NCI-H226 (cell line): ENCODE measurements around the gene BTF3L4.
"Not testable (repeated sequence)": the region's sequence is repeated elsewhere in the genome, so short reads cannot be mapped to it uniquely, and the experiment has no call there.

Experiments
- DNase-seq: peaks from one replicate; pipeline ENCODE4 v3.0.0-alpha.2; 2015

The BTF3L4 gene

GRCh38 chr1:52056163-52056936 is at the start of gene BTF3L4:
Gene BTF3L4, plus strand, starts transcription at chr1:52056295. Its CDS starts 3,553 bp downstream, at chr1:52059848.
- DNase-seq: peak; percentile 93

GRCh38 chr1:52007215-52008002 is 48.7 kb upstream of the BTF3L4 start:
- DNase-seq: no peak

- no peak for DNase-seq
Observed at GRCh38 chr1:52008071-52008809, 47.9 kb upstream of the BTF3L4 start.

GRCh38 chr1:52022133-52022532 is 34.0 kb upstream of the BTF3L4 start:
- no peak for DNase-seq

- no peak for DNase-seq
Observed at GRCh38 chr1:52026278-52026677, 29.8 kb upstream of the BTF3L4 start.

- no peak for DNase-seq
Observed at GRCh38 chr1:52028328-52028727, 27.8 kb upstream of the BTF3L4 start.

- DNase-seq: not testable (repeated sequence)
Observed at GRCh38 chr1:52028839-52029238, 27.3 kb upstream of the BTF3L4 start.

GRCh38 chr1:52032124-52032784 is 23.8 kb upstream of the BTF3L4 start:
- no peak for DNase-seq

GRCh38 chr1:52032785-52033131 is 23.3 kb upstream of the BTF3L4 start:
- no peak for DNase-seq

GRCh38 chr1:52033190-52034049 is 22.7 kb upstream of the BTF3L4 start, which contains the start of gene KTI12:
Gene KTI12, minus strand, starts transcription at chr1:52033810. Its CDS starts 49 bp downstream, at chr1:52033761.
- DNase-seq: peak; percentile 90

- no peak for DNase-seq
Observed at GRCh38 chr1:52034050-52034384, 22.1 kb upstream of the BTF3L4 start.

- no peak for DNase-seq
Observed at GRCh38 chr1:52037402-52037814, 18.7 kb upstream of the BTF3L4 start.

- DNase-seq: no peak
Observed at GRCh38 chr1:52037909-52038308, 18.2 kb upstream of the BTF3L4 start.

GRCh38 chr1:52041551-52042185 is 14.4 kb upstream of the BTF3L4 start:
- DNase-seq: no peak

- DNase-seq: no peak
Observed at GRCh38 chr1:52045236-52045635, 10.9 kb upstream of the BTF3L4 start.

- DNase-seq: not testable (repeated sequence)
Observed at GRCh38 chr1:52045666-52046195, 10.4 kb upstream of the BTF3L4 start.

GRCh38 chr1:52049337-52049736 is 6.8 kb upstream of the BTF3L4 start:
- not testable (repeated sequence) for DNase-seq

- DNase-seq: no peak
Observed at GRCh38 chr1:52053862-52054261, 2.2 kb upstream of the BTF3L4 start.

GRCh38 chr1:52054496-52055065 is 1.5 kb upstream of the BTF3L4 start:
- no peak for DNase-seq

GRCh38 chr1:52055066-52055865 is 829 bp upstream of the BTF3L4 start, which contains the start of gene TXNDC12:
Gene TXNDC12, minus strand, starts transcription at chr1:52055191. Its CDS starts 95 bp downstream, at chr1:52055096.
- peak; percentile 89 for DNase-seq
